Thyroid gland (tissue), 4 donors: ENCODE measurements around the gene RBM19. TPM values are rescaled to one million over a fixed set of nuclear protein-coding genes. Genes with fewer than 3 reads are reported as not detected.

Experiments used
- DNase-seq, 2 donors: peaks; one replicate each; pipeline ENCODE4 v3.0.0-alpha.2; 2019
- H3K27ac ChIP-seq, 3 donors: fragments of 200-600 bp; sonication (generic); 1 replicate in 2 of 3; 2 replicates in 1 of 3; pipeline ENCODE4 v1.5.1; 2016 to 2019; ENCODE audit warnings: mild to moderate bottlenecking in 1 of 3, moderate library complexity in 1 of 3
- H3K27me3 ChIP-seq: fragments of 200-600 bp; sonication (generic); one replicate; pipeline ENCODE4 v1.5.1; 2019
- H3K36me3 ChIP-seq, 2 donors: fragments of 200-600 bp; sonication (generic); one replicate each; pipeline ENCODE4 v1.5.1; 2016 to 2019
- H3K4me1 ChIP-seq, 2 donors: fragments of 200-600 bp; sonication (generic); one replicate each; pipeline ENCODE4 v1.5.1; 2017 to 2019
- H3K4me3 ChIP-seq, 3 donors: fragments of 200-600 bp; sonication (generic); replicated peaks in 1 of 3; 1 replicate in 2 of 3; 2 replicates in 1 of 3; pipeline ENCODE4 v1.5.1; 2016; ENCODE audit warnings: mild to moderate bottlenecking in 1 of 3
- H3K9me3 ChIP-seq: fragments of 200-600 bp; sonication (generic); one replicate; pipeline ENCODE4 v1.5.1; 2017
- CTCF ChIP-seq, 6 experiments: fragments of 200-600 bp in 3 of 6; fragments of 450-650 bp in 3 of 6; sonication (generic) in 3 of 6; IDR thresholded peaks; one replicate each; pipeline ENCODE4 v1.5.1; 2016 to 2019; ENCODE audit warnings: antibody characterized with exemption in 6 of 6, mild to moderate bottlenecking in 2 of 6, inconsistent platforms in 1 of 6, moderate library complexity in 1 of 6
- POLR2A ChIP-seq, 2 donors: fragments of 450-650 bp; IDR thresholded peaks; one replicate each; pipeline ENCODE4 v1.6.1; 2017; ENCODE audit warnings: antibody characterized with exemption in 2 of 2, mild to moderate bottlenecking in 2 of 2, moderate library complexity in 1 of 2
- WGBS, 2 donors: methylation state at CpG; one replicate each; pipeline ENCODE4 v1.1.5; 2017; 5-methylcytosine and 5-hydroxymethylcytosine counted together
- intact Hi-C: fragments of 100-400 bp; cut with DNase I; formaldehyde crosslinking; loops from one replicate; pipeline ENCODE4 v1.15.1; 2023
- total RNA-seq, 4 donors: library from RNA; depleted of rRNA; stranded (reverse); fragments of >200 nt; gene quantifications; one replicate each; pipeline ENCODE4 v1.2.3, GENCODE V29; 2016

Gene RBM19
- total RNA-seq, 4 donors from 2014 or later: 27.3 to 40.6 (median 36.1) TPM

- no peak for TF ChIP-seq POLR2A (IDR thresholded peaks at IDR 0.05)
- no peak for TF ChIP-seq CTCF (IDR thresholded peaks at IDR 0.05)
- peaks cover 21 to 25% of the 10 kb centered on the region in 2 donors for H3K36me3 ChIP-seq
- 74 to 75% methylated on average over 5 of the region's 5 CpGs for WGBS, 2 donors
- H3K4me1 ChIP-seq: no peaks in the 10 kb centered on the region
- H3K9me3 ChIP-seq: no peaks in the 10 kb centered on the region
- intact Hi-C loops: no loop called here
- H3K27ac ChIP-seq: no peak overlapping the region
- DNase-seq: no peak
- H3K27me3 ChIP-seq: no peaks in the 10 kb centered on the region
- no peak overlapping the region for H3K4me3 ChIP-seq
Measured at GRCh38 chr12:113929312-113929989, 36.7 kb downstream of the RBM19 start.

- H3K4me3 ChIP-seq: no peak overlapping the region
- H3K27me3 ChIP-seq: no peaks in the 10 kb centered on the region
- intact Hi-C loops: no loop called here
- H3K36me3 ChIP-seq: peaks cover 37% of the 10 kb centered on the region in 2 donors
- DNase-seq: no peak
- 93 to 97% methylated on average over 8 of the region's 8 CpGs for WGBS, 2 donors
- no peak for TF ChIP-seq POLR2A (IDR thresholded peaks at IDR 0.05)
- no peak for TF ChIP-seq CTCF (IDR thresholded peaks at IDR 0.05)
- H3K9me3 ChIP-seq: no peaks in the 10 kb centered on the region
- H3K27ac ChIP-seq: no peak overlapping the region
- no peaks in the 10 kb centered on the region for H3K4me1 ChIP-seq
Measured at GRCh38 chr12:113926788-113927187, 39.3 kb downstream of the RBM19 start.

- Histone ChIP-seq H3K4me1 (no peaks in the 10 kb centered on the region), H3K9me3 (no peaks in the 10 kb centered on the region), H3K4me3 (no peak overlapping the region), H3K27ac (no peak overlapping the region), H3K36me3 (peaks cover 35 to 41% of the 10 kb centered on the region in 2 donors), H3K27me3 (no peaks in the 10 kb centered on the region)
- intact Hi-C loops: no loop called here
- no peak for DNase-seq
- TF ChIP-seq CTCF (IDR thresholded peaks at IDR 0.05): no peak
- no peak for TF ChIP-seq POLR2A (IDR thresholded peaks at IDR 0.05)
- WGBS, 2 donors: 75 to 78% methylated on average over 4 of the region's 4 CpGs
Measured at GRCh38 chr12:113924341-113924740, 41.8 kb downstream of the RBM19 start.

- Histone ChIP-seq H3K4me1 (no peaks in the 10 kb centered on the region), H3K27me3 (no peaks in the 10 kb centered on the region), H3K36me3 (peaks cover 35 to 41% of the 10 kb centered on the region in 2 donors), H3K9me3 (no peaks in the 10 kb centered on the region), H3K27ac (no peak overlapping the region), H3K4me3 (no peak overlapping the region)
- 99 to 100% methylated on average over 4 to 5 of the region's 5 CpGs for WGBS, 2 donors
- TF ChIP-seq POLR2A (IDR thresholded peaks at IDR 0.05) (no peak), CTCF (IDR thresholded peaks at IDR 0.05) (no peak)
- intact Hi-C loops: no loop called here
- no peak for DNase-seq
Measured at GRCh38 chr12:113923251-113923650, 42.9 kb downstream of the RBM19 start.

- no peak overlapping the region for H3K27ac ChIP-seq
- no peaks in the 10 kb centered on the region for H3K9me3 ChIP-seq
- no peaks in the 10 kb centered on the region for H3K27me3 ChIP-seq
- no peaks in the 10 kb centered on the region for H3K4me1 ChIP-seq
- peaks cover 37 to 43% of the 10 kb centered on the region in 2 donors for H3K36me3 ChIP-seq
- H3K4me3 ChIP-seq: no peak overlapping the region
- intact Hi-C loops: no loop called here
- WGBS, 2 donors: 75 to 82% methylated on average over 3 of the region's 3 CpGs
- no peak for DNase-seq
- TF ChIP-seq CTCF (IDR thresholded peaks at IDR 0.05) (no peak), POLR2A (IDR thresholded peaks at IDR 0.05) (no peak)
Measured at GRCh38 chr12:113921430-113921829, 44.7 kb downstream of the RBM19 start.
